GM12891 (cell line): ENCODE data around the gene RGPD3.

Experiments used
- PAX5 ChIP-seq: IDR thresholded peaks from 2 replicates; pipeline ENCODE4 v1.6.1; 2011; ENCODE audit warnings: low read length, moderate library complexity, mild to moderate bottlenecking; ENCODE audit not compliant: insufficient read depth, severe bottlenecking
- POLR2A ChIP-seq: IDR thresholded peaks from 2 replicates; pipeline ENCODE4 v1.6.1; 2011; ENCODE audit warnings: low read depth, low read length, control low read depth
- POLR2AphosphoS5 ChIP-seq: IDR thresholded peaks from 2 replicates; pipeline ENCODE4 v1.6.1; 2011; ENCODE audit warnings: low read depth, low read length, control low read depth
- TAF1 ChIP-seq: IDR thresholded peaks from 2 replicates; pipeline ENCODE4 v1.6.1; 2011; ENCODE audit warnings: low read depth, low read length, control low read depth

GRCh38 chr2:106356291-106356690 lies 111.9 kb downstream of the RGPD3 start:
- TF ChIP-seq TAF1 (no peak), POLR2A (no peak), POLR2AphosphoS5 (no peak), PAX5 (no peak)
